Kidney capillary endothelial cell (primary cell): Measurements from ENCODE around the gene FAM171A1.
A peak's percentile ranks its signal among the peaks of the same experiment; 100 is the strongest.
"Not testable (repeated sequence)": the region's sequence is repeated elsewhere in the genome, so short reads cannot be mapped to it uniquely, and the experiment has no call there.

Experiments used
- DNase-seq: peaks from one replicate; pipeline ENCODE4 v3.0.0-alpha.2; 2018; ENCODE audit warnings: low spot score

Gene FAM171A1

GRCh38 chr10:15280974-15281373 is 90.1 kb downstream of the FAM171A1 start:
- no peak for DNase-seq

DNA sequence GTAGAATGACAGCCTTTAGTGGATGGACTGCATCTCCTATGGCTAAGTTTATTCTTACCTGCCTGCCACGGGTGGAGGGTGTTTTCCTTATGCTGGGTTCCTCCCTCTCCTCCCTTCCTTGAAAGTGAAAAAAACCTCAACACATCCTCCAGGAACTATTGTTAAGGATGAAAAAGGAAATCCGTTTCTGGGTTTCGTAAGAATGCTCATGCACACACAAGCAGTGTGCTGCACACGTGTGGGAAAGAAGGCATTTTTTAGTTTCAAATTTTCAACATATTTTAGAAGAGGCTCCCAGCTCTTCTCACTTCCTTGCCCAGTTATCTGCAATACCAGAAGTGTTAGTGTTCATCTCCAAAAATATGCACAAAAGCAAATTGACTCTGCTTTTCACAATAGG is 90.6 kb downstream of the FAM171A1 start:
- DNase-seq, result no peak

- DNase-seq, result no peak
These were observed 91.9 kb downstream of the FAM171A1 start for GRCh38 chr10:15279236-15279635.

GRCh38 chr10:15278786-15279185 is 92.3 kb downstream of the FAM171A1 start:
- DNase-seq, result no peak

DNA sequence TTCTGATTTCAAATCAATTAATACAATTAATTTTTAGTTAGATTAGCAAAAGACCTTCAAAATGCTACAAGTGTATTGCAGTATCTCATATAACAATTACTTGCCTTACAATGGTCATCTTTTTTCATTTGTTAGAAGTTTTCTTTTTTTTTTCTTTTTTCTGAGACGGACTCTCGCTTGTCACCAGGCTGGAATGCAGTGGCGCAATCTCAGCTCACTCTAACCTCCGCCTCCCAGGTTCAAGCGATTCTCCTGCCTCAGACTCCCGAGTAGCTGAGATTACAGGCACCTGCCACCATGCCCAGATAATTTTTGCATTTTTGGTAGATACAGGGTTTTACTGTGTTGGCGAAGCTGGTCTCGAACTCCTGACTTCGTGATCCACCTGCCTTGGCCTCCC is 95.0 kb downstream of the FAM171A1 start:
- not testable (repeated sequence) for DNase-seq

- not testable (repeated sequence) for DNase-seq
These were observed 101.3 kb downstream of the FAM171A1 start for GRCh38 chr10:15269838-15270237.

DNA sequence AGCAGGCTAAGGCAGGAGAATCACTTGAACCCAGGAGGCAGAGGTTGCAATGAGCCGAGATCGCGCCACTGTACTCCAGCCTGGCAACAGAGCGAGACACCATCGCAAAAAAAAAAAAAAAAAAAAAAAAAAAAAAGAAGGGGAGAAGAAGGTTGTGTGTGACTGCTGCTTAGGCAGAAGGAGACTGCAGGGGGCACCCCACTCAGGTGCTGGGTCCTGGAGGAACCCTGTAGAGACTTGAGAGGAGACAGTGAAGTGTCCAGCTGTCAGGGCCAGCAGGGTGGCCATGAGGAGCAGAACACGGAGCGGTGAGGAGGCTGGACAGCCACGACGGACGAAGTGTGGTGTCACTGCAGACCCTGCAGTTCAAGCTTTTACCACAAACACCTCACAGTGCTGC is 103.6 kb downstream of the FAM171A1 start:
- DNase-seq, result no peak

DNA sequence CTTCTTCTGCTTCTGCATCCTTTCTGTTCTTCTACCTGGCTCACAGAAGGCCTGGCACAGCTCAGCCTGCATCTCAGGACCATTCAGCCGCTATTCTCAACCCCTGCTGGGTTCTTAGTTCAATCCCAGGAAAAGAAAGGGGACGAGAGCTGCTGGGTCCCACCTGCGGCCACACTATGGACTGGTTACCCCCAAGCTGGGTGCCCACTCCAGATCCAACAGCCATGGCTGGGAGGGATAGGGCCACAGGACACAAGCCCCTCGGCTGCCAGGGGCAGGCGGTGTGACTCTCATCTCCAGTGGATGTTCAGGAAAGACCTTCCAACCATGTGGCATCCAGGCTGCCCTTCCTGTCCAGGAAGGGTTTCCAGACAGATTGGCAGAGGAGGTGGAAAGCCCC is 105.0 kb downstream of the FAM171A1 start:
- DNase-seq, result no peak

DNA sequence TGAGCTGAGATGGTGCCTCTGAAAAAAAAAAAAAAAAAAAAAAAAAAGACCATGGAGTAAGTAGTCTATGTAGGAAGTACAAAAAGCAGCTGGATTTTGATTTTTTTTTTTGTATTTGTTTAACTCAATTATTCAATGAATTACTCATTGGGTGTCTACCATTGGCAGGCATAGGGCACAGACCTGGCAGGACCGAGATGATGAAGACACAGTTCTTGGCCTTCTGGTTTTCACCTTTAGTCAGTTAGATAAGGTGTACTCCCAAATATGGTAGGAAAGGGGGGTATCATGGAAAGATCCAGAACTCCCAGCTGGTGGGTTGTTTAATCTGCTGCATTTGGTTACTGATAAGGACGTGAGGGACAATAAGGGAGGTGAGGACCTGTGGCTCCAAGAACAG is 105.5 kb downstream of the FAM171A1 start:
- no peak for DNase-seq

DNA sequence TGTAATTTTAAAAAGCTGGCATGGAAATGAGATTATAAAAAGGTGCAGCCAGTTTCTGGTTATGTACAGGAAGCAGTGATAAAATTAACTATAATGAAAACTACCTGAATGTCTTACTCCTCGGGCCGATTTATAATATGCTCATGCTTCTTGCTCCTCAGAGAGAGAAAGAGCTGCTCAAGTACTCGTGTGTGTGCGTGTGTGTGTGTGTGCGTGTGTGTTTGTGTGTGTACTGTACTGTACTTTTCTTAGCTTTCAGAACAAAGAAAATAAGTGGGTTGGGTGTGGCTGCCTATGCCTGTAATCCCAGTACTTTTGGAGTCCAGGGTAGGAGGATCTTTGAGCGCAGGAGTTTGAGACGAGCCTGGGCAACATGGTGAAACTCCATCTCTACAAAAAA is 106.0 kb downstream of the FAM171A1 start:
- DNase-seq, result no peak

DNA sequence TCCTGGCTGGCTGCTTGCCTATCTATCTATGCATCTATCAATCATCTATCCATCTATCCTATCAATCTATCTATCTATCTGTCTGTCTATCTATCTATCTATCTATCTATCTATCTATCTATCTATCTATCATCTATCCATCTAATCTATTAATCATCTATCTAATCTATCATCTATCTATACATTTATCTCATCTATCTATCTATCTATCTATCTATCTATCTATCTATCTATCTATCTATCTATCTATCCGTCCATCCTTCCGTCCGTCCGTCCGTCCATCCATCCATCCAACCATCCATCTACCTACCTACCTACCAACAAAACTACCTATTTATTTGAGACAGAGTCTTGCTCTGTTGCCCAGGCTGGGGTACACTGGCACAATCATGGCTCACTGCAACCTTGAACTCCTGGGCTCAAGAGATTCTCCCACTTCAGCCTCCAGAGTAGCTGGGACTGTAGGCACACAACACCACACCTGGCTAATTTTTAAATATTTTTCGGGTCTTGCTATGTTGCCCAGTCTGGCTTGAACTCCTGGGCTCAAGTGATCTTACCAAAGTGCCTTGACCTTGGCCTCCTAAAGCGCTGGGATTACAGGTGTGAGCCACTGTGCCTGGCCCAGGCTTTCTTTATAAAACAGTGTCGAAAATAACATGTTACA is 107.3 kb downstream of the FAM171A1 start:
- no peak for DNase-seq

DNA sequence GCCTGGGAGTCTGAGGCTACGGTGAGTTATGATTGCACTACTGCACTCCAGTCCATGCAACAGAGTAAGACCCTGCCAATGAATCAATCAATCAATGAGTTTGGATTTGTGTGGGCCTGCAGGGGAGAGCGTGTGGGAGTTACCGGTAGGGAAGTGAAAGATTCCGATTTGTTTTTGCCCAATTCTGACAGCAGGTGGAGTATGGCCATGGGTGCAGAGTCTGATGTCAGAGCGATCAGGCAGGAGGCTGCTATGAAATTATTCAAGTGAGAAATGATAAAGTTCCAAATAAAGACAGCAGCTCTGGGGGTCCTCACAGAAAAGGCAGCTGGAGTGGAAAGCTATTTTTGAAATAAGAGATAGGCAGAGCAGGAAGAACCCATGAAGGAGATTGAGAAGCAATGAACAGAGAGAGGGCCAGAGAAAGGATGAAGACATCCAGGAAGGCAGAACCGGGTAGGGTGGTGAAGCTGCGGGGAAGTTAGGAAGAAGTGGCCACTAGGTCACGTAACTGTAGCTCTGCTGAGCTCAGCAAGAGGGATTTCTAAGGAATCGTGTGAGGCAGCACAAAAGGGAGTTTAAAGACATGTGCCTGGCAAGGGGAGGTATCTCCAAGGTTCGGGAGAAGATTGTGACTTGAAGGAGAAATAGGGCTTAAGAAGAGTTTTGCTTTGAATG is 108.9 kb downstream of the FAM171A1 start:
- no peak for DNase-seq

GRCh38 chr10:15259136-15259535 is 112.0 kb downstream of the FAM171A1 start:
- DNase-seq, result no peak

GRCh38 chr10:15258255-15258654 is 112.8 kb downstream of the FAM171A1 start:
- DNase-seq, result no peak

DNA sequence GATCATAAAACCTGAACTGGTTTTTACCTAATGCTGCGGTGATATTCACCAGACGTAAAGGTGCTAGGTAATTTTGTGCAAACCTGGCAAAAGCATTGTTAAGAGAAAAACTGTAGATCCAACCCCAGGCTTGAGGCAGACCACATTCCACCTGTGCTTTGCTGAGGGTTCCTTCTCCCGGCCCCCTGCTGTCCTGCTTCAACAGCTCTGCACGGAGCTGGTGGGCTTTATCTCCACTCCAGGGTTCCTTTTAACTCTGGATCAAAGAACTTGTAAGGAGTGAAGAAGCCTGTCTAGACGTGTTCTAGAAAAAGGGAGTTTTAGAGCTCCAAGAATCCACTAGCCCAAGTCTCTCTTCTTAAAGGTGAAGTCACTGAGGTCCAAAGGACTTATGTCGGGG is 115.1 kb downstream of the FAM171A1 start:
- no peak for DNase-seq

DNA sequence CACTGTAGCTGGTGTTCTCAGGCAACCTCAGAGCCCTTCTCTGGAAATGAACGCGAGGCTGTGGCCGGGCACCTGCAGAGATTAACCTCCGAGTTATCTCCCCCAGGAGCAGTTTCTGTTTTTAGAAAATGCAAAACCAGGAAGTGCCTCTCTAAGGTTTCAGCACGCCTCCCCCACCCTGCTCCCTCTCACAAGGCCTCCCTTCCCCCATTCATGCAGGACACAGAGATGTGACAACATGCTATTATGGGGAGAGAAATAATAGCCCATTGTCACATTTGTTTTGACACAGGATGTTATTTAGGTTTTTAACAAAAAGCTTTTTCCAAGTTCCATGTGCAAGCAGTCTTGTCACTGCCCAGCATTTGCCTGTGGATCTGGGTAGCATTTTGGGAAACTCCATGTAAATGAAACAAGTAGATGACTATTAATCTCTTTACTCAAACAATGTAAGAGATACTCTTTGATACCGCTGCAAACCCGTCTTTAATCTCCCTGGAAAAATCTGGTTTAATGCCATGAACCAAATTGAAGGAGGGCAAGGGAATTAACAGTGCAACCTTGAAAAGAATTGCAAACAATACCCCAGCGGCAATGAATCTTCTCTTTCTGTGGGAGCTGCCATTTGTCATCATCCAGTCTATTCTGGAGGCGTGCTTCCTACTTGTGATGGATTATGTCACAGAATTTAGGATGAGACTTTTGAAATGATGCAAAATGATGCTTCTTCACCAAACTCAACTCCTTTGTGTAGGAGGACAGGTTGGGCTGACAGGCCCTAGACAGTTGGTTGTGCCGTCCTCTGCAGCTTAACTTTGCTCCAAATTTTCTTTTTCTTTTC is 116.1 kb downstream of the FAM171A1 start:
- DNase-seq, result peak; percentile 40

DNA sequence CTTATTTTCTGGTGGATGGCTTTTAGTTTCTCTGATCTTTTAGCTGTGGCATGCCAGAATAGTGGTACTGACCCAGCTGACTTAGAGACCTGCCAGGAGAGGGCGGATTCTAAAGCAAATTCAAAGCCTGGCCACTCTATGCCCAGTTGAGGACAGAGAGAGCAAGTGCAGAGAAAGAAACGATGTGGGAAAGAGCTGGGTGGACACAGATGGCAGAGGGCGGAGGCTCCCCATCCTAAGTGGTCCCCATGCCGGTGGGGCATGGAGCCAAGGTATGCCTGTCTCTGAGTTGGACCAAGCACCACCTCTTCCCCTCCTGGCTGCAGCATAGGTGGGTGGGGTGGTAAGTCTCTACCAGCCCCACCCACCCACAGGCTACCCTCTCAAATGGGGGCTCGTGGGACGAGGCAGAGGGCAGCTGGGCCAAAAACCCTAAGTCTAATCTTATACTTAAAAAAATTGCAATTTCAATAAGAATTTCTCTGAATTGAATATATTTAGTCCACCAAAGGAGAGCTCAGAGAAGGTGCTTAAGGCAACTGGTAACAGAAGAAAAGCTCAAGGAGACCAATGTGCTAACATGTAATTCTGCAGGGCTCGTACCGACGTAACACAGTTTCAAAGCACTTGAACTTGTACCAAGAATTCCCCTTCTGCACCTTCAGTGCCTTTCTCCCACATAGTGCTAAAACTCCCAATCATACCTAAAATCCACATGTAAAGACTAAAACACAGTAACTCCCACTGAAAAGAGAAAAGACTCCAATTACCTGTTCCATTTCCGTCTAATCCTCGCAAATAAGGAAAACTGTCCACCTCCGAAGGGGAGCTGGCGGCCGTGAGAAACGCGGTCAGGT is 116.9 kb downstream of the FAM171A1 start:
- no peak for DNase-seq

DNA sequence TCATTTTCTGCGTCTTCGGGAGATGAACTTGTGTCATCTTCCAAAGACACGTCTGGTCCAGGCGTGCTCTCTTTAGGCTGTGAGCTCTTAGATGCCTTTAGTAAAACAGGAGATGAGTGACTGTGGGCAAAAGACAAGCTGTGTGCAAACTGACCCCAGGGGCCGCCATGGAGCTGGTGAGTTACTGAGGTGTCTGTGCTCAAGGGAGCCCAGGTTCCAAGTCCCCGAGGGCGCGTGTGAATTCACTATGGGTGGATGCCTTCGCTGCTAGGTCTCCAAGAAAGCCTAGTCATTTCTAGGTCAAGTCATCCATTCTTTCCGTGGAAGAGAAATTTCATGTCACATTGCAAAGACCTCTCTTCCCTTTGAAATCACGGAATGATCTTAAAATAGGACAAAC is 118.7 kb downstream of the FAM171A1 start:
- DNase-seq, result no peak

GRCh38 chr10:15251791-15252380 is 119.2 kb downstream of the FAM171A1 start:
- DNase-seq, result no peak

DNA sequence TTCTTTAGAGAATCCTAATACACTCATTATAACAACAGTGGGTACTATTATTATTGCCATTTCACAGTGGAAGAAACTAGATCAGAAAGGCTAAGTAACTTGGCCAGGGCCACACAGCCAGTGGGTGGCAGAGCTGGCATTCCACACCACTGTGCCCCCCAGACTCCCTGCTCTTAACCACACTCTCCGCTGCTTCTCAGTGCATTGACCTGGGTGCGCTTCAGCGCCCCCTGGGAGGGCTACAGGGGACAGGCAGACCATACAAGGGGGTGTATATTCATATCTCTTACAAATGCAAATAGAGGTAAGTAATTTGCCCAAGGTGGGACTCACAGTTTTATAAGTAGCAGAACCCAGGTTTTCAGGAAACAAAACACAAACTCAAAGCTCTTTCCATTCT is 125.6 kb downstream of the FAM171A1 start:
- DNase-seq, result no peak

- no peak for DNase-seq
These were observed 126.4 kb downstream of the FAM171A1 start for GRCh38 chr10:15244635-15245197.
